Lower leg skin (tissue), 4 donors: Measurements from ENCODE around the gene RSAD2. TPM values are rescaled to one million over a fixed set of nuclear protein-coding genes. Genes with fewer than 3 reads are reported as not detected.

Experiments
- DNase-seq, 2 donors: peaks; one replicate each; pipeline ENCODE4 v3.0.0-alpha.2; 2019; ENCODE audit warnings: low spot score in 2 of 2
- H3K4me3 ChIP-seq: fragments of 200-600 bp; sonication (generic); 2 replicates; pipeline ENCODE4 v1.5.1; 2017; ENCODE audit warnings: mild to moderate bottlenecking, low read depth; ENCODE audit not compliant: poor library complexity, severe bottlenecking
- POLR2A ChIP-seq, 2 donors: fragments of 450-650 bp; IDR thresholded peaks; one replicate each; pipeline ENCODE4 v1.6.1; 2016 to 2017; ENCODE audit warnings: antibody characterized with exemption in 2 of 2, mild to moderate bottlenecking in 1 of 2, moderate library complexity in 1 of 2
- WGBS, 2 donors: methylation state at CpG; one replicate each; pipeline ENCODE4 v1.1.5; 2018; 5-methylcytosine and 5-hydroxymethylcytosine counted together
- intact Hi-C: fragments of 100-400 bp; cut with DNase I; formaldehyde crosslinking; loops from one replicate; pipeline ENCODE4 v1.15.0; 2023; ENCODE audit warnings: low total_unique reads
- total RNA-seq, 4 donors: library from RNA; depleted of rRNA; stranded (reverse); fragments of >200 nt; gene quantifications; one replicate each; pipeline ENCODE4 v1.1.0, GENCODE V29; 2016
- TF ChIP-seq, protein P1 (sequence below), 3 donors: fragments of 450-650 bp; IDR thresholded peaks; one replicate each; pipeline ENCODE4 v1.5.1; 2016; ENCODE audit warnings: antibody characterized with exemption in 3 of 3, mild to moderate bottlenecking in 3 of 3, moderate library complexity in 2 of 3

RSAD2 gene
- total RNA-seq, 4 donors from 2014 or later, result 0.08 to 1.5 (median 0.45) TPM; not detected in 1

DNA sequence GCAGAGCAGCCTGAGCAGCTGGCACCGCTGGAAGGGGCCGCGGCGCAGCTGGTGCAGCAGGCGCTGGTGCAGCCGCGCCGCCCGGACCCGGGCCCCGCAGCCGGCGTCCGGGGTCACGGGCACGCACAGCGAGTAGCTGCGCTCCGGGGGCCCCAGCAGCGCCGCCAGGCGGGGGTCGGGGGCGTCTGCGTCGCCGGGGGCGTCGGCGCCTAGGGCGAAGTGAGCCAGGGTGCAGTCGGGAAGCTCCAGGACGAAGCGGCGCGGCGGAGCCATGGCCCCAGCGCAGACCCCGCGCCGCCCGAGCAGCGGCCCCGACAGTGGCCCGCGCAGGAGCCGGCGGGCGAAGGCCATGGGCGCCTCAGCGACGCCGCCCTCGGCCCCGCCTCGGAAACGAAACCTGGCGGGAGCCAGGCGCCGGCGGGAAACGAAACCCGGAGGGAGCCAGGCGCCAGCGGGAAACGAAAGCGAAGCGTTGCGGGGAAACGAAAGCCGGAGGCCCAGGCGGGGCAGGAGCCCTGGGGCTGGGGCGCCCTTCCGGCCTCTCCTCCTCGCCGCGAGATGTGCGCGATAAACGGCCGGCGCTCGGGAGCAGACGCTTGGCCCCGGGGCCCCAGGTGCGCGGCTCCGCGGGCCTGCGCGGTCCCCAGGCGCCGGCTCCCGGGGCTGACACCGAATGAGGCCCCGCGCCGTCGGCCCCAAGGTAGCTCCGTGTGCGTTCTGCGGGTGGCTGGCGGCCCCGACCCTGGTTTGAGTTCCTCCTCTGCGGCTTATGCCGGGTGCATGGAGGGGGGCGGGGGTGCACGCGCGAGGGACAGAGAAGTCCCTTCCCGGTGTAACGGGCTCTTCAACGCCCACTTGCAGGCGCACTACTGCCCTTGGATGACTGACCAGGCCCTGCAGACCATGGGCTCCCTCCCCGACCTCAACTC, 12.0 kb upstream of the RSAD2 start, which contains the start of gene CMPK2:
TSS of gene CMPK2 (minus strand) at position 562 of the 929 bp plus-strand sequence. CDS start at position 351, 211 bp downstream.
- peak within 1 kb of the TSS; percentile 74 for H3K4me3 ChIP-seq
- 0% methylated on average over 54 to 62 of the region's 115 CpGs for WGBS, 2 donors
- intact Hi-C loops, result no loop called here
- no peak for TF ChIP-seq POLR2A (IDR thresholded peaks at IDR 0.05)
- TF ChIP-seq, protein P1, sequence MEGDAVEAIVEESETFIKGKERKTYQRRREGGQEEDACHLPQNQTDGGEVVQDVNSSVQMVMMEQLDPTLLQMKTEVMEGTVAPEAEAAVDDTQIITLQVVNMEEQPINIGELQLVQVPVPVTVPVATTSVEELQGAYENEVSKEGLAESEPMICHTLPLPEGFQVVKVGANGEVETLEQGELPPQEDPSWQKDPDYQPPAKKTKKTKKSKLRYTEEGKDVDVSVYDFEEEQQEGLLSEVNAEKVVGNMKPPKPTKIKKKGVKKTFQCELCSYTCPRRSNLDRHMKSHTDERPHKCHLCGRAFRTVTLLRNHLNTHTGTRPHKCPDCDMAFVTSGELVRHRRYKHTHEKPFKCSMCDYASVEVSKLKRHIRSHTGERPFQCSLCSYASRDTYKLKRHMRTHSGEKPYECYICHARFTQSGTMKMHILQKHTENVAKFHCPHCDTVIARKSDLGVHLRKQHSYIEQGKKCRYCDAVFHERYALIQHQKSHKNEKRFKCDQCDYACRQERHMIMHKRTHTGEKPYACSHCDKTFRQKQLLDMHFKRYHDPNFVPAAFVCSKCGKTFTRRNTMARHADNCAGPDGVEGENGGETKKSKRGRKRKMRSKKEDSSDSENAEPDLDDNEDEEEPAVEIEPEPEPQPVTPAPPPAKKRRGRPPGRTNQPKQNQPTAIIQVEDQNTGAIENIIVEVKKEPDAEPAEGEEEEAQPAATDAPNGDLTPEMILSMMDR (IDR thresholded peaks at IDR 0.05), result no peak
- DNase-seq, result no peak

DNA sequence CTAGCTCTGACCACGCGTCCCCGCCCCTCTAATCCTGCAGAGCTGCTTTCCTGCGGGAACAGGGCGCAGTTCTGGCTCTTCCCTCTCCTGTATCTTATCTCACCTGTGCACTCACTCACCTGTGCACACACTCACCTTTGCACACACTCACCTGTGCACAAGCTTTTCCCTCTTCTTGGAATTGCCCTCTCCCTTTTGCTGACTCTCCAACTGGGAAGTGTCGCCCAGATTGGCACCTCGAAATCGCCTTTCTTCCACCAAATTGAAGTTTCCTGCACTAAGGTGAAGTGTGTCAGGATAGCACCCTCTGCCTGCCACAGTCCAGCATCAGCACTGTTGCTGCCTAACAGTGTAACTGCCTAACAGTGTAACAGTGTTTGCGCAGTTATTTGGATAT, 11.3 kb upstream of the RSAD2 start:
- no peak for TF ChIP-seq POLR2A (IDR thresholded peaks at IDR 0.05)
- TF ChIP-seq, protein P1 (IDR thresholded peaks at IDR 0.05), result no peak
- intact Hi-C loops, result no loop called here
- DNase-seq, result no peak
- H3K4me3 ChIP-seq, result peak overlapping the region; percentile 74
- 5 to 6% methylated on average over 9 of the region's 9 CpGs for WGBS, 2 donors

DNA sequence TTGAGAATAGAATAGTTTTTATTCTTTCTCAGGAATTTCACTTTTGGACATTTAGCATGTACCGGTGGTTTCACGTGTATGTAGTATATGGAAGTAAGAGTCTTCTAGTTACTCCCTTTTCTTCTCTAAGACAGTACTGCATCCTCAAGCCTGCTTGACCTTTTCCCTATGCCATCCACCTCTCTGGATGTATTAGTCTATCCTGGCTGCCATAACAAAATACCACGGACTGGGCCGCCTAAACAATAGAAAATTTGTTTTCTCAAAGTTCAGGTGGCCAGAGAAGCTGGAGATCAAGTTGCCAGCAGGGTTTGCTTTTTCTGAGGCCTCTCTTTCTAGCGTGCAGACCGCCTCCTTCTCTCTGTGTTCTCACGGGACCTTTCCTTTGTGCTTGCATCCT, 10.6 kb upstream of the RSAD2 start:
- intact Hi-C loops, result no loop called here
- no peak overlapping the region for H3K4me3 ChIP-seq
- 91 to 93% methylated on average over 7 of the region's 7 CpGs for WGBS, 2 donors
- no peak for TF ChIP-seq POLR2A (IDR thresholded peaks at IDR 0.05)
- TF ChIP-seq, protein P1 (IDR thresholded peaks at IDR 0.05), result no peak
- DNase-seq, result no peak

- no peak overlapping the region for H3K4me3 ChIP-seq
- 82 to 86% methylated on average over 2 of the region's 2 CpGs for WGBS, 2 donors
- DNase-seq, result no peak
- intact Hi-C loops, result no loop called here
- TF ChIP-seq POLR2A (IDR thresholded peaks at IDR 0.05), result no peak
- TF ChIP-seq, protein P1 (IDR thresholded peaks at IDR 0.05), result no peak
These were observed 5.2 kb upstream of the RSAD2 start for GRCh38 chr2:6872394-6872793.

- no peak for TF ChIP-seq POLR2A (IDR thresholded peaks at IDR 0.05)
- TF ChIP-seq, protein P1 (IDR thresholded peaks at IDR 0.05), result no peak
- no peak overlapping the region for H3K4me3 ChIP-seq
- 94 to 98% methylated on average over 3 of the region's 3 CpGs for WGBS, 2 donors
- no peak for DNase-seq
- intact Hi-C loops, result no loop called here
These were observed 3.5 kb upstream of the RSAD2 start for GRCh38 chr2:6874032-6874431.
